SH-SY5Y (cell line): ENCODE results near the gene ACSL6.

Experiments used
- GATA2 ChIP-seq: IDR thresholded peaks from 2 replicates; pipeline ENCODE4 v1.6.1; 2011; ENCODE audit warnings: mild to moderate bottlenecking, low read depth, low read length
- GATA3 ChIP-seq: IDR thresholded peaks from 2 replicates; pipeline ENCODE4 v1.6.1; 2011; ENCODE audit warnings: low read depth, mild to moderate bottlenecking, low read length, moderate library complexity

ACSL6 gene, protein sequence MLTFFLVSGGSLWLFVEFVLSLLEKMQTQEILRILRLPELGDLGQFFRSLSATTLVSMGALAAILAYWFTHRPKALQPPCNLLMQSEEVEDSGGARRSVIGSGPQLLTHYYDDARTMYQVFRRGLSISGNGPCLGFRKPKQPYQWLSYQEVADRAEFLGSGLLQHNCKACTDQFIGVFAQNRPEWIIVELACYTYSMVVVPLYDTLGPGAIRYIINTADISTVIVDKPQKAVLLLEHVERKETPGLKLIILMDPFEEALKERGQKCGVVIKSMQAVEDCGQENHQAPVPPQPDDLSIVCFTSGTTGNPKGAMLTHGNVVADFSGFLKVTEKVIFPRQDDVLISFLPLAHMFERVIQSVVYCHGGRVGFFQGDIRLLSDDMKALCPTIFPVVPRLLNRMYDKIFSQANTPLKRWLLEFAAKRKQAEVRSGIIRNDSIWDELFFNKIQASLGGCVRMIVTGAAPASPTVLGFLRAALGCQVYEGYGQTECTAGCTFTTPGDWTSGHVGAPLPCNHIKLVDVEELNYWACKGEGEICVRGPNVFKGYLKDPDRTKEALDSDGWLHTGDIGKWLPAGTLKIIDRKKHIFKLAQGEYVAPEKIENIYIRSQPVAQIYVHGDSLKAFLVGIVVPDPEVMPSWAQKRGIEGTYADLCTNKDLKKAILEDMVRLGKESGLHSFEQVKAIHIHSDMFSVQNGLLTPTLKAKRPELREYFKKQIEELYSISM

DNA sequence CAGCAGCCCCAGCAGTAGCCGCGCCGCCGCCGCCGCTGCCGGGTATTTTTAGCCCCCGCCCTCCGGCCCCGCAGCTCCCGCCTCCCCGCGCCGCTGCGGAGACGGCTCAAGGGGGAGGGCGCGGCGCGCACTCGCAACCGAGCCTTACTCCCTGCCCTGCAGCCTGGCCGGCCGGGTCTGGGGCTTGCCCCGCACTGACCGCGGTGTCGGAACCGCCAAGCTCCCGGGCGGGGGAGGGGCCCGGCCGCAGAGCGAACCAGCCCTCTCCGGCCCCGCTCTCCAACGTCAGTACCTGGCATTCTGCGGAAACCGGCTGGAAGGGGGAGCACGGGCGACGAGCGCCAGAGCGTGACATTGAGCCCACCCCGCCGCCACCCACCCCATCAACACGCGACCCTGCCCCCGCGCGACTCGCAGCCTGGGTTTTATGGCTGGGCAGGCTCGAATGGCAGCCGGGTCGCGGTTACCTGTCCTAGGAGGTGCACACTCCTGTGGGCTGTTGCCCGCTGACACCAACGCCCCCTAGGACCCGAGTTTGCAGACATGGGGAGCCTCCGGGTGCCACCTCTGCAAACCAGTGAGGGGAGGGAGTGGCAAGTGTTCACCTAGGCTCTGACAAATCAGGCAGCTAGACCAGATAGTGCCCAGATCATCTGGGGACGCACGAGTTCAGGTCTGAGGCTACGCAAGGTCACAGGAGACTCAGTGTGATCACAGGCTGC lies at the start of gene ACSL6:
TSS of gene ACSL6 (minus strand) at position 37 of the 722 bp plus-strand sequence. CDS start 105 bp downstream, outside the sequence.
- TF ChIP-seq GATA3 (no peak), GATA2 (no peak)

DNA sequence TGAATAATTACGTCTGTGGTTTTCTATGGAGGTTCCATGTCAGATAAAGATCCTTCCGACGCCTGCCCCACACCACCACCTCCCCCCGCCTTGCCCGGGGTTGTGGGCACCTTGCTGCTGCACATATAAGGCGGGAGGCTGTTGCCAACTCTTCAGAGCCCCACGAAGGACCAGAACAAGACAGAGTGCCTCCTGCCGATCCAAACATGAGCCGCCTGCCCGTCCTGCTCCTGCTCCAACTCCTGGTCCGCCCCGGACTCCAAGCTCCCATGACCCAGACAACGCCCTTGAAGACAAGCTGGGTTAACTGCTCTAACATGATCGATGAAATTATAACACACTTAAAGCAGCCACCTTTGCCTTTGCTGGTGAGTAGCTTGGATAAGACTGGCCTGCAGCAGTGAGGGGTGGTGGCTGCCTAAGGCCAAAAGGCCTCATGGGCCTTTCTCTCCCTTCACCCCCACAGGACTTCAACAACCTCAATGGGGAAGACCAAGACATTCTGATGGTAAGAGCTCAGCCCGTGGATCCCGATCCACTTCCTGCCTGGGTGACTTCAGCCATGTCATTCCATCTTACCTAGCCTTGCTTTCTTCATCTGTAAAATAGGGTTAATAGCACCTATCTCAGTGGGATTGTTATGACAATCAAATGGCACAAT lies 49.2 kb upstream of the ACSL6 start, which contains the start of gene IL3:
TSS of gene IL3 (plus strand) at position 155 of the 661 bp plus-strand sequence. CDS start at position 207, 52 bp downstream.
- TF ChIP-seq GATA2, result no peak
- no peak for TF ChIP-seq GATA3

DNA sequence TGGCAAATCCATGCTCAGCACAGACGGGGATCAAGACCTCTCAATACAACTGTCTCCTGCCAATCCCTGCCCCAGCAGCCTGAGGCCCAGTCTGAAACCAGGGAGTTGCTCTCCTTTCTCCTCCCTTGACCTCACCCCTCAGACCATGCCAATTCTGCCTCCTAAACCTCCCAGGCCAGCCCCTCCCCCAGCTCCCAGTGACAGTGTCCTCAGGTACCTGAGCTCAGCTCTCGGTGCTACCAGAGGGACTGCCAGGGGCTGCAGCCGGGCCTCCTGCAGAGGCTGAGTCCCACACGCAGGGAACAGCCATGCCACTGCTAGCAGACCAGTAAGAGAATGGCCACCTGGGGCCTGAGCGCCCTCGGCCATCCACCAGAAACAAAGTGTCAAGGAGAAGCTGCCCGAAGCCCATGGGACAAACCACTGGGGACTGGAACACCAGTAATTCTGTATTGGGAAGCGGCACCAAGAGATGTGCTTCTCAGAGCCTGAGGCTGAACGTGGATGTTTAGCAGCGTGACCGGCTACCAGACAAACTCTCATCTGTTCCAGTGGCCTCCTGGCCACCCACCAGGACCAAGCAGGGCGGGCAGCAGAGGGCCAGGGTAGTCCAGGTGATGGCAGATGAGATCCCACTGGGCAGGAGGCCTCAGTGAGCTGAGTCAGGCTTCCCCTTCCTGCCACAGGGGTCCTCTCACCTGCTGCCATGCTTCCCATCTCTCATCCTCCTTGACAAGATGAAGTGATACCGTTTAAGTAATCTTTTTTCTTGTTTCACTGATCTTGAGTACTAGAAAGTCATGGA lies 48.4 kb upstream of the ACSL6 start:
- TF ChIP-seq GATA2 (no peak), GATA3 (no peak)

DNA sequence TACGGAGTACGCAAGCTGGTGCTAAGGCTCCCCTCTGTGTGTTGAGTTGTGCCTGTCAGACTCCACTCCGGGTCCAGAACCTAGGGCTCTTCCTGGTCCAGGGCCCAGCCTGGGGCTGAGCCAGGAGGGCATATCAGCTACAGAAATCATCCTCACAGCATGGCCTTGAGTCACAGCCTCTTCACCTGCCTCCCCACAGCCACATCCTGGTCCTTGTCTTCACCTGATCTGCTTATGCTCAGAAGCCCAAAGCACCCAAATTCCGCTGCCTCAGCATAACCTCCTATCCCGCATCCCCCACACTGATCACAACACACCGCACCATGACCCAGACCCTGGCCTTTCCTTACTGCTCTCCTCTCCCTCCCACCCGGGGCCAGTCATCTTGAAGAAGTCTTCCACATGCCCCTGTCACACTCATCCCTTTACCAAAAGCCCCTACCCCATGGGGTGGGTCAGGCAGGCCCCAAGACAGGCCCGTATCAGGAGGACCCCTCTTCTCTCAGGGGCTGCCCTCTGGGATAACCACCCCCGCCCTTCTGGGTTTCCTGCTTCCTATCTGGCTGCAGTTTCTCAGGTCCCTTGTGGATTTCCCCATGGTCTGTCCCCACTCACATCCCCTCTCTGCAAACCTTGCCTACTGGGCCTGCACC lies 47.7 kb upstream of the ACSL6 start:
- TF ChIP-seq GATA3 (no peak), GATA2 (no peak)

DNA sequence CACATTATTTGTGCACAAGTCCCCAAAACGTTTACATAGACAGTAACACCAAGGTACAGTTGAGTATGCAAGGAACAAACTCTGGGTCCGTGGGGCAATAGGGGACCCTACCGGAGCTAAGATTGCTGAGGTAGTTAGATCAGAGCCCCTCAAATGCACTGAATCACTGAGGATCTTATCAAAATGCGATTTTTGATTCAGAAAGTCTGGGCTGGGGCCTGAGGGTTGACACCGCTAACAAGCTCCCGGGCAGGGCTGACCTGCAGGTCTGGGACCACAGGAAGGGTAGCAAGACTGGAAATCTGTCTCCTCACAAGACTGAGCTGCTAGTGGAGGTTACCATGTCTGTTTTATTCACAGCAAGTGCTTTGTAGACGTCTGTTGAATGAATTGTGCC lies 47.2 kb upstream of the ACSL6 start:
- TF ChIP-seq GATA3 (no peak), GATA2 (no peak)

DNA sequence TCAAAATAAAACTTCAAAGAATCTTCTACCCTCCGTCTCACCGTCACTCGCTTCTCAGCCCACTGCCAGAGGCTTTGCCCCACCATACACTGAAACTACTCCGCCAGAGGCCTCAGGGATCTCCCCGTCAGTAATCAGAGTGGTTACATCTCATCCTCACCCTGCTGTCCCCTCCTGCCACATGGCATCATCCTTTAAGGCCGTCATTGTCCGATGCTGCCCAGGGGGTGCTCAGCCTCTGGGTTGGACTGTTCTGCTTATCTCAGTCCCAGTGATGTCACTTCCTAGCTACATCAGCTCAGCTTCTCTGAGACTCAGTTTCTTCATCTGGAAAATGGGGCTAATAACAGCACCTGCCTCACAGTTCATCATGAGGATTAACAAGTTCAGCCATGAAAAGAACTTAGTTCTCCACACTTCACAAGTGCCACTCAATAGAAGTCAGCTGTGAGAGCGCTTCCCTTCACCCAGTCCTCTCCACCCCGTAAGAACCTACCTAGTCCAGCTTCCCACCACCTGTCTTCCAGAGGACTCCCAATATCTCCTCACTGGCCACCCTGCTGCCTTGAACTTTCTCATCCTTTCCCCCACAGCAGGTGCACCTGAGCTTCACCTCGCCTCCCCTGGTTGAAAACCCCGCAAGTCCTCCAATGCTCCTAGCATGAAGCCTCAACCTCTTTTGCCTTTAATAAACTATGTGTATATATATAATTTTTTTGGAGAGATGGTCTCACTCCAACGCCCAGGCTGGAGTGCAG lies 46.2 kb upstream of the ACSL6 start:
- no peak for TF ChIP-seq GATA2
- no peak for TF ChIP-seq GATA3

DNA sequence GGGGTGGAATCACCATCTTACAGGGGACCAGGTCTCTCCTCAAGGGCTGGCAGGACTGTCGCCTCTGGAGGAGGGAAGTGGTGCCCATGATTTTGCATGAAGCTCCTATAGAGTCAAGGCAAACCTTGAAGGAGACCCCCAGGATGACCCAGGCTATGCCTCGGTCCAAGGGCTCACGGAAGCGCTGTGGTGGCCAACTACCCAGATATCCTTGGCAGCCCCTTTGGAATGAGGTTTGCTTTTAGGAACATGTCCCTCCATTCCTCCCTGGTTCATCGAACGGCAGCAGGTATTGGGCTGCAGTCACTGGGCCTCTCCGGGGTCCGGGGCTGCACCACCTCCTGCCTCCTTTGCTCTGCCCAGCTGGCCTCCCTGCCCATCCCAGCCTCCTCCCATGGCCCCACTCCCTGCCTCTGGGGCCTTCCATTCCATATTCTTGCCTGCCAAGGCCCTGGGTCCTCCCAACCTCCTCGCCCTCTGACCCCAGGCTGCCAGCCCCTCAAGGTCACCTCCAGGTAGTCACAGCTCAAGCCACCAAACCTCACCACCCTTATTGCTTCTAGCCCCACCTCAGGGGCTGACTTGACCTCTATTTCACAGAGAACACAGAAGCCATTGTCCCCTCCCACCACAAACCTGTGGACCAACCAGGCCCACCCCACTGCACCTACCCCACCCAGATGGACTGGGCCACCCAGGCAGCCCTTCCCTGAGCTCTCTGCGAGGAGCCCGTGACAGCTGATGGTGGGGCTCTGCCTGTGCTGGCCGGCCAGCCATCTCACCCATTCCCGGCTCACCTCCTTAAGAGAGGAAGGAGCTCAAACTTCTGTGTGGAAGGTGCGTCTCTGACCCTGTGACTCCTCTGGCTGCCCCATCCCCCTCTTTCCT lies 45.4 kb upstream of the ACSL6 start:
- no peak for TF ChIP-seq GATA2
- no peak for TF ChIP-seq GATA3

DNA sequence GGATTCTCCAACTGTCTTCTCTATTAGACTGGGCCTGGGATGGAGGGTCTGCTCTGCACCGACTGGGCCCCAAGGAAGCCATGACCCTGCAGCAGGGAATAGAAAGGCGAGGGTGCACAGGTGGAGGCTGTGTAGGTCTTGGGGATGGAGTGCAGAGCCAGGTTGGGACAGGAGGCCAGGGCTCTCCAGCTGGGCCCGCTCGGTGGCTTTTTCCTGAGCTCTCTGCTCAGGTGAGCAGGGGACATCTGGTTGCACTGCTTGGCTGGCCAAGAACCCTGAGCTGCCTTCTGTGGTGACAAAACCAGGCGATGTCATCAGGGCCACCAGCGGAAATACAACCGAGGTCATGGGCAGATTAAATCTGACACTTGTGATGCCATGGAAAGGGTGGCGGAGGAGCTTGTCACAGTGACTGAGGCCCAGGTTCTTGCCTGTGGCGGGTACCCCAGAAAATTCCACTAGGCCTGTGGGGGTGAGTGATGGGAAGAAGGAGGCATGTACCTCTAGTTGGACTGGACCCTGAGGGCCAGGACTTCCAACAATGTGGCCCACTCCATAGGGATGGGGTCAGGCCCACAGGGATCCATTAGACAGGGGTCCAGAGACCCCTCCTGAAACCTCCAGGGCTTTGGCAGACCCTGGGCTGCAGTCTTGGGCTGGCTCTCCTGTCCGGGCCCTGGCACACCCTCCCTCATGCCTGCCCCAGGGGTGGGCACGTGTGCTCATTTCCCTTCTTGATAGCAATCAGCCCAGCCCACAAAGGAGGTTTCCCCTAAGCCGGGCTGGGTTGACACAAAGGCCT lies 44.6 kb upstream of the ACSL6 start:
- TF ChIP-seq GATA3 (no peak), GATA2 (no peak)

DNA sequence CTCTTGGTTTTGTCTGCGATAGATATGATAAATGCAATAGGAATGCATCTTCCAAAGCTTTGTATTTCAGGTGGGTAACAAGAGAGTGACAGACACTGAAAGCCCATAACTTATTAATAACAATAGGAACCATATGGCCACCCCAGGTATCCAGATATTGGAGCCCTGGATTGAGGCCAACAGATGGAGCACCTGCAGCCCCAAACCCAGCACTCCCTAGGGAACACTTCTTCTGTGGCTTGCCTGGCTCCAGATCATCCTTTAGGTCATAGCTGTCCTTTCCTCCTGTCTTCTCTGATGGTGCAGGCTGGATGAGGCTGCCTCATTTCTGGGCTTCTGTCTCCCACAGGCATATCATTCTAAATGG lies 44.0 kb upstream of the ACSL6 start:
- TF ChIP-seq GATA3 (no peak), GATA2 (no peak)

DNA sequence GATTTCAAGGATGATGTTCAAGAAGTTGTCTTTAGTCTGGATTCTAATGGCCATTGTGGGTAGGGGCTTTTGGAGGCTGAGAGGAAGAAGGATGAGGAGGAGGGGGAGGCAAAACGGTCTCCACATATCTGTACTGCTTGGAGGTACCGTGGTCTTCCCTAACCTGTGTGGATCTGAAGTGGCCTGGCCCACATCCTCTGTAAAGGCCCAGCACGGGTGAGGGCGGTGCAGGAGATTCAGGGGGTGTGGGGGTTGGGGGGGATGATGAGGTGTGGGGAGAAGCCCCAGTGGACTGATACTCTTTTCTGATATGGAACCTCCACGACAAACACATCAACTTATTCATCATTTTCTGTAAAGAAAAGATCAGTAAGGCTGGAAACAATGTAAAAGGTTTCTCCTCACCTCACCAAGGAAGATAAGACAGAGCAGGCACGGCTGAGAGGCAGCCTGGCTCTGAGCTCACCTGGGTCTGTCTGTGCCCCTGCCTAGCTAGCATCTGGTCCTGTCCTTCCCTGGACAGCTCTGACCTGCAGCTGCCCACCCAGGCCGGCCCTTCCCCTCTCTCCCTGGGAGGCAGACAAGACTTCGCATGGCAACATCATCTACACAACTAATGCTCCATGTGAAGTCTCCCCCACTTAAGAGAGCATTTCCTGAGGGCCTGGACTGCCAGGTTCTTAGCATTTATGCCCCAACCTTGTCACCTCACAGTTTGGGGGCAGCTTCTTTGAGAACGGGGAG lies 43.4 kb upstream of the ACSL6 start:
- no peak for TF ChIP-seq GATA3
- no peak for TF ChIP-seq GATA2
